MCF 10A (cell line): ENCODE measurements around the gene RBP3. TPM values are rescaled to one million over a fixed set of nuclear protein-coding genes. Genes with fewer than 3 reads are reported as not detected.

Source experiments
- Bru-seq: library from RNA; stranded (reverse); fragments of 400-500 nt; gene quantifications from one replicate; lab custom pipeline; 2021; lab: Mats Ljungman, UMichigan
- BruChase-seq, 2 experiments: library from RNA; stranded (reverse); fragments of 400-500 nt; gene quantifications; one replicate each; lab custom pipeline; 2021; lab: Mats Ljungman, UMichigan
- BruUV-seq: library from RNA; stranded (reverse); fragments of 400-500 nt; replicated peaks from 2 replicates; lab custom pipeline; 2021; lab: Mats Ljungman, UMichigan
- CTCF ChIA-PET: fragments of 300-600 bp; sonication (Branson Sonifier 250); formaldehyde crosslinking; extraction: SDS; loops from one replicate; lab custom pipeline; 2021; ENCODE audit warnings: antibody characterized with exemption, inconsistent platforms; lab: Yijun Ruan, JAX
- POLR2A ChIA-PET: fragments of 300-600, 350-650 bp; sonication (Branson Sonifier 250); formaldehyde crosslinking; extraction: SDS; loops from one replicate; lab custom pipeline; 2020; ENCODE audit warnings: antibody characterized with exemption, inconsistent platforms; lab: Yijun Ruan, JAX
- DNase-seq: peaks from one replicate; pipeline ENCODE4 v3.0.0-alpha.2; 2018; ENCODE audit not compliant: unreplicated experiment
- H3K27ac Mint-ChIP-seq: one replicate; pipeline ENCODE4 v1.8.0; 2022; ENCODE audit warnings: mild to moderate bottlenecking, low read depth, mixed read lengths; ENCODE audit not compliant: unreplicated experiment
- H3K27me3 Mint-ChIP-seq: one replicate; pipeline ENCODE4 v1.8.0; 2022; ENCODE audit warnings: mixed read lengths; ENCODE audit not compliant: insufficient read depth, unreplicated experiment
- H3K36me3 Mint-ChIP-seq: one replicate; pipeline ENCODE4 v1.8.0; 2022; ENCODE audit warnings: mild to moderate bottlenecking, moderate library complexity, mixed read lengths; ENCODE audit not compliant: insufficient read depth, unreplicated experiment
- H3K4me1 Mint-ChIP-seq: one replicate; pipeline ENCODE4 v1.8.0; 2022; ENCODE audit warnings: mixed read lengths; ENCODE audit not compliant: insufficient read depth, unreplicated experiment
- H3K4me3 Mint-ChIP-seq: one replicate; pipeline ENCODE4 v1.8.0; 2022; ENCODE audit warnings: mild to moderate bottlenecking, moderate library complexity, mixed read lengths; ENCODE audit not compliant: unreplicated experiment
- H3K9me3 Mint-ChIP-seq: one replicate; pipeline ENCODE4 v1.8.0; 2022; ENCODE audit warnings: mixed read lengths; ENCODE audit not compliant: unreplicated experiment
- CTCF ChIP-seq: fragments of 200-600 bp; IDR thresholded peaks from one replicate; pipeline ENCODE4 v1.8.0; 2022; ENCODE audit warnings: antibody characterized with exemption, mild to moderate bottlenecking; ENCODE audit not compliant: unreplicated experiment
- intact Hi-C: fragments of 100-400 bp; cut with micrococcal nuclease; formaldehyde crosslinking; loops from 2 replicates; pipeline ENCODE4 v1.14.1; 2022
- long read RNA-seq: library from polyadenylated mRNA; stranded (forward); transcript quantifications from one replicate; pipeline ENCODE4 v2.0.0, GENCODE V29; 2022
- total RNA-seq: library from RNA; stranded (reverse); gene quantifications from 2 replicates; pipeline ENCODE4 v1.2.3, GENCODE V29; 2022

The RBP3 gene
- total RNA-seq (not detected in 2 replicates), Bru-seq, nascent RNA (not detected), BruChase-seq, experiment 1, labeled RNA remaining after a 6-hour chase (not detected), BruChase-seq, experiment 2, labeled RNA remaining after a 2-hour chase (not detected)
- long read RNA-seq: 0 reads

- Mint-ChIP-seq H3K27ac (no peak within 1 kb of the TSS), H3K4me3 (no peak within 1 kb of the TSS)
Measured at GRCh38 chr10:47348138-47348651, at the start of gene RBP3. Gene RBP3 (plus strand): TSS chr10:47348363. CDS start chr10:47348485, 122 bp downstream.

GRCh38 chr10:47298715-47299114 is 49.4 kb upstream of the RBP3 start:
- Mint-ChIP-seq H3K4me1 (no peaks in the 10 kb centered on the region), H3K9me3 (no peaks in the 10 kb centered on the region), H3K4me3 (no peak overlapping the region), H3K27ac (no peak overlapping the region), H3K27me3 (peaks cover 61% of the 10 kb centered on the region), H3K36me3 (no peaks in the 10 kb centered on the region)
- ChIA-PET POLR2A (no interaction called here), CTCF (interaction anchor here (2.5 kb wide), 1 partner anchor 251 kb away, joined by 9 read pairs; no protein-coding TSS in a partner anchor)
- intact Hi-C loops: no loop called here
- no peak for TF ChIP-seq CTCF
- BruUV-seq: no TSS peak
- DNase-seq: no peak

More at GRCh38 chr10:47348138-47348651, at the start of gene RBP3:
- ChIA-PET POLR2A (no interaction called here), CTCF (interaction anchor here (0.6 to 1.1 kb wide), 3 partner anchors 35 to 51 kb away, joined by 3 to 4 read pairs (median 3); partner anchors contain the start of gene ZNF488)
- Mint-ChIP-seq H3K9me3 (no peaks in the 10 kb centered on the region), H3K36me3 (no peaks in the 10 kb centered on the region), H3K27me3 (no peaks in the 10 kb centered on the region), H3K4me1 (no peaks in the 10 kb centered on the region)
- intact Hi-C loops: loop anchor here (10.0 kb wide), 1 partner anchor 323 kb away; no protein-coding TSS in a partner anchor
- TF ChIP-seq CTCF: no peak
- no TSS peak for BruUV-seq
- no peak for DNase-seq

GRCh38 chr10:47299611-47300428 is 48.3 kb upstream of the RBP3 start, which contains the start of gene GDF10:
Gene GDF10 (plus strand): TSS chr10:47300197. CDS start chr10:47300652, 455 bp downstream.
- intact Hi-C loops: no loop called here
- ChIA-PET CTCF (interaction anchor here (0.6 to 1.0 kb wide), 3 partner anchors 12 to 275 kb away, joined by 3 to 4 read pairs (median 3); no protein-coding TSS in a partner anchor), POLR2A (no interaction called here)
- no peak for DNase-seq
- no peak within 1 kb of the TSS for H3K4me3 Mint-ChIP-seq
- H3K9me3 Mint-ChIP-seq: no peaks in the 10 kb centered on the region
- H3K4me1 Mint-ChIP-seq: no peaks in the 10 kb centered on the region
- H3K27me3 Mint-ChIP-seq: peaks cover 56% of the 10 kb centered on the region
- TF ChIP-seq CTCF: no peak
- no peak within 1 kb of the TSS for H3K27ac Mint-ChIP-seq
- H3K36me3 Mint-ChIP-seq: no peaks in the 10 kb centered on the region
- BruUV-seq: no TSS peak
